GM18870 (cell line): ENCODE measurements around the gene GABRA1.

ENCODE experiments used
- ATAC-seq: cut with Tn5 transposase; IDR thresholded peaks from one replicate; pipeline ENCODE4 v1.9.1; 2021; ENCODE audit warnings: moderate library complexity; ENCODE audit not compliant: unreplicated experiment

Gene GABRA1

DNA sequence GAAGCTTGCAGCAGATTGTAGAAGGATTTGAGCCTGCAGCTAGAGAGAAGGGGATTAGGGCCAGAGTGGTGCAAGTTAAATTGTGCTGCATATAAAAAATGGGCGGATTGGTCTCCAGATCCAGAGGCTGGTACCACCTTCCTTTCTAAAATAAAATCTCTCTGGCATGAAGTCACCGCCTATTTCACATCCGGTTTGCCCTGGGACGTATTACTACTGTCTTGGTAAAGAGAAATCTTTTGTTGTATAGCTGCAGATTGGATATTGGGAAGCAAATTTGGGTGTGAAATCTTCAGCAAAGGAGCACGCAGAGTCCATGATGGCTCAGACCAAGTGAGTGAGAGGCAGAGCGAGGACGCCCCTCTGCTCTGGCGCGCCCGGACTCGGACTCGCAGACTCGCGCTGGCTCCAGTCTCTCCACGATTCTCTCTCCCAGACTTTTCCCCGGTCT is at the start of gene GABRA1:
GABRA1 (plus strand) TSS at position 180 of the 451 bp plus-strand sequence. CDS start 2,691 bp downstream, outside the sequence.
- no peak for ATAC-seq

DNA sequence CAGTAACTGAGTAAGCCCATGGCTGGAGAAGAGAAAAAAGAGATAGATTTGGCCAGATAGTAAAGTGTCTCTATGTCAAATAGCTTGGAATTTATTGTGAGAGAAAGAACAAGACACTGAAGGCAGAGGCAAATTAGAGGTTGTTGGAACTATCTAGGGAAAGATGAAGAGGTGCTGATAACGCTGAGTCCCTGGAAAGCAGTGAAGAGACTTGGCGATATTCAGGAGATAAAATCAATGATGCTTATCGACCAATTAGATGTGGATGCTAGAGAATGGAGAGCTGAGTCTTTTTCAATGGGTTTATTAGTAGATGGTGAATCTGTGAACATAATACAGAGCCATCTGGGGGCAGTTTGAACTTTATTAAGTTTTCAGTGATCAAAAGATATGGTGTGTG is 48.6 kb upstream of the GABRA1 start:
- ATAC-seq: no peak

DNA sequence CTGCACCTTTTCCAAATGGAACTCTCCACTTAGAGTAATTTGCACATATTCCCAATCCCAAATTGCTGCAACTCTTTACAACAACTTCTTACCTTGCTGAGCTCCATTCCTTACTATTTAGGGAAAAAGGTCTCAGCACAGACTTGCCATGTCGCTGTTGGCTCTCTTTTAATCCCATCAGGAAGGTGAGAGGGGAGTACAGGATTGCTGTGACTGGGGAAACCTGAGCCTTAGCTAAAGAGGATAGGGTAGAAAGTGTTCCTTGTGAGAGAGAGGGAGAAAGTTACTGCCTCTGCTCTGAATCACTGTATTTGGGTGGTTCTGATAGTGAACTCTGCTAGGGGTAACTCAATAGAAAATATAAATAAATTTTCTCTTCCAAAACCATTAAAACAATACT is 43.7 kb upstream of the GABRA1 start:
- no peak for ATAC-seq

DNA sequence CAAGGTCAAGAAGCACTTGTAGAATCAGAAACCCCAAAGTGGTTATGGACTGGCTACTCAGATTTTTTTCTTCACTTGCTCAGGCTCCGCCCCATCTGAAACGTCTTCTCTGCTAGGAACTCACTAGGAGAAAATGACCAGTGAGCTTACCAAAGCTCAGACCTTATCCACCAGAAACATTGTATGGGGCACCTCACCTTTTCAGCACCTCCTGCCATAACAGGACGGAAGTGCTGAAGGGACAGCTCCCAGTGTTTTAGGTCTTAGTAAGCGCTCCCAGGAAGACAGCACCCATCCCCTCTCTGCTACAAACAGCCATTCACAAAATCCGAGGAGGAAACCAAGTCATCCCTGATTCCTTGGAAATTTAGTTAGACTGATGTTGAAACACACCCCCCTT is 1.2 kb upstream of the GABRA1 start:
- no peak for ATAC-seq

DNA sequence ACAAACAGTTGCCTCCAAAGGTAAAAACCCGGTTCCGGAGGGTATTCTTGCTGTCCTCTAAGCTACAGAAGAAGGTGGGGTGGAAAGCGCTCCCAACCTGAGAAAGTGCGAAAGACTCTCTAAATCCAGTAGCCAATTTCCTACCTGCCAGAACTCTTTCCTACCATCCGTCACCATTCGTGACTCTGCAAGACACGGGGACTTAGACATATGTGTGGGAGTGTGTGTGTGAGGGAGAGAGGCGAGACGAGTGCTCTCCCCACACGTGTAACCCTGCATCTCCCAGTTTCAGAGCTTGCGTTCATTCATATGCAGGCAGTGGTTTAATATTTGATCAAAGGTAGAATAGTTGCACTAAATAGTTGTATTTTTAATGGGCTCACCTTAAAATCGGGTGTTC is 473 bp upstream of the GABRA1 start:
- ATAC-seq: no peak

DNA sequence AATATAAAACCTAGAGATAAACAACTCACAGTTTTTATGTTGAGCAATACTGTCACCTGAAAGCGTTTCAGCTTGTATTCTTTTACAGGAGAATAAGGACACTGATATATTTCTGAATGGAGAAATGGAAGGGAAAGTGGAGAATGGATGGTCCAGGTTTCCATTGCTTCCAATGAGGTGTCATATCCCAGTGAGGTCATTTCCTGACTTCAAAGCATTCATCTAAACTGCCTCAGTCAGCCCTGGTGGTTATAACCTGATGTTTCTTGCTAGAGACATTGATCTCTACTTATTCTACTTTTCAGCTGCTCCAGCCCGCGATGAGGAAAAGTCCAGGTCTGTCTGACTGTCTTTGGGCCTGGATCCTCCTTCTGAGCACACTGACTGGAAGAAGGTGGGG is 2.6 kb downstream of the GABRA1 start:
- ATAC-seq: no peak

DNA sequence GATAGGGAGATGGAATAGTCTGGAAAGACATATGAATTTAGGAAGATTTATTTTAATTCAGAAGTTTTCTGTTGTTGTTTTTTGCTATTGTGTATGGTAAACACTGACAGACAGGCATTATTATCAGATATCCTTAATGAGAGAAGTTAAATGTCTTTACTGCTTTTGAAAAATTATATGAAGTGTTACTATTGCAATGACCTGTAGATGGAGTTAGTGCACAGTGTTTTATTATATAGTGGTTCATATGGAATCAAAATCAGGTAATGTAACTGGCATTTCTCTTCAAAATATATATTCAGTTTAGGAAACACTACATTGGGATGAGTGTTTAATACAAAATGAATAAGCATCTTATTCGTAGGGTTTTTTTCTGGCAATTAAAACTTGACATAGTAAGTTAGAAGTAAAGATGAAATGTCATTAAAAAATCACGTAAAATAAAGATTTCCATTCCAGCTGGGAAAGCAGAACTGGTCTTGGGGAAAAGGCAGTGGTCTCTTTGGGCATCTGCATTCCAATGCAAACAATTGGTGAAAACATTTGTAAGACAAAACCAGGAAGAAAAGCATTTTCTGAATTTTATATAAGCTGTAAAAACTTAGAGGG is 3.9 kb downstream of the GABRA1 start:
- ATAC-seq: no peak

DNA sequence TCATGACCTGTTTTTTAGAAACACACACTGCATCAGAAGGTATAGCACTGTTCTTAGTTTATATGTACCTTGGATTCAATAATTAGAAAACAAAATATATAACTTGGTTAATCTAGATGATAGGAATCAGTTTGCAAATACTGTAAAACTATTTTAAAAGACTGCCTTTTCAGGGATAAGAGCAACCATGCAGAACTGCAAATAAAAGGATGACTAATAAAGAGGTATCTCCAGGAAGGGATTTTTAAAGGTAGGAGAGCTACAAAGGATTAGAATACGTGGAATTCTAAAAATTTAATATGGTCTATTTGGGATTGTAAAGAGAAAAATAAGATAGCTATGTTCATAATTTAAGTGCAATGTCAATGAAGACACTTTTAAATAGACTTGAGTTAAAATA is 9.4 kb downstream of the GABRA1 start:
- no peak for ATAC-seq

DNA sequence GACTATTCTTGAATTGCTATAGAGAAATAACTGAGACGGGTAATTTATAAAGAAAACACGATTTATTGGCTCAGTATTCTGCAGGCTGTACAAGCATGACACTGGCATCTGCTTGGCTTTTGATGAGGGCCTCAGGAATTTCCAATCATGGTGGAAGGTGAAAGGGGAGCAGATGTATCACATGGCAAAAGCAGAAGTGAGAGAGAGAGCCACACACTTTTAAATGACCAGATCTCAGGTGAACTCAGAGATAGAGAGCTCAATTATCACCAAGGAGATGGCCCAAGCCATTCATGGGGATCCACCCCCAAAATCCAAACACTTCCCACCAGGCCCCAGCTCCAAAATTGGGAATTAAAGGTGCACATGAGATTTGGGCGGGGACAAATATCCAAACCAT is 15.3 kb downstream of the GABRA1 start:
- no peak for ATAC-seq

DNA sequence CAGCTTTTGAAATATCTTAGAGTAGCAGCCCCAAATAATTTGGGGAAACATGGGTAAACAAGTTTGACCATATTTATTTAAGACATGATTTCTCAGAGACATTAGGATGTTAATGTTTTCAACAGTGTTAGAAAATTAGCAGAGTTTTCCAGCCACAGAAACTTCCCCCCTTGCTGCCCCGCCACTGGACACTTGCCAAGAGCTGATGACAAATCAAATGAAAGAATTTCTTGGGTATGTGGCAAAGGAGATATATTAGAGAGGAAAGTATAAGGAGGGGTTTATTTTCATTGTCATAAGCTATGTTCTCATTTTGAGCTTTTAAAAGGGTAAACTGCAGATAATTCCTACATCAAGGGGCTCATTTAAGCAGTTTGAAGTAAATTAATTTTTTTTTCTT is 15.9 kb downstream of the GABRA1 start:
- ATAC-seq: no peak

DNA sequence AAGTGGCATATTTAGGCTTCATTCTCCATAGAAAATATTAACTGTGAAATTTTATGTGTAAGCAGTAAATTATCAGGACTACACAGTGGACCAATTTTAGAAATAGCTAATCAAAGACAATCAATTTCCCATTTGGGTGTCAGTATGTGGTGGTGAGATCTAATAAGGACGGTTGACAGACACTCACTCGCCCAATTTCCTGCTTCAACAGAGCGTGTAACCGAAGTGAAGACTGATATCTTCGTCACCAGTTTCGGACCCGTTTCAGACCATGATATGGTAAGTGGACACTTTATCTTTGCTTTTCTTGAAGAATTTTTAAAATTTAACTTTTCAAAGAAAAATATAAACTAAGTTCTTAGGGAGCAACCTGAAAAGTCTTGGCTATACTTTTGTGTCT is 17.6 kb downstream of the GABRA1 start:
- ATAC-seq: no peak

DNA sequence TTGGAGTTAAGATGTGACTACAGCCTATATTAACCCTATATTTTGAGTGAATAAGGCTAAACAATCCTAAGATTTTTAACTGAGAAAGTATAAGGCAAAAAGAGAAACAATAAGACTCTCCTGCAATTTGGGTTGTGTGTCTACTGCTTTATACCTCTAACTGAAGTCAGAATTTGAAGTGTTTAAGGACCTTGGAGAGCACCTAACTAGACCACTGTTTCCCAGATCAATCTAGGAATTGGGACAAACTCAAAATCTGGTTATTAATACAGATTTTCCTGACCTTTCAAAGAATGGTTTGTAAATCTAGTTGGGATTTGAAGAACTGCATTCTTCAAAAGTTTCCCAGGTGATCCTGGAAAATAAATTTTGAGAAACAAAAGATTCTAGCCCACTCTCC is 42.1 kb downstream of the GABRA1 start:
- ATAC-seq: no peak

DNA sequence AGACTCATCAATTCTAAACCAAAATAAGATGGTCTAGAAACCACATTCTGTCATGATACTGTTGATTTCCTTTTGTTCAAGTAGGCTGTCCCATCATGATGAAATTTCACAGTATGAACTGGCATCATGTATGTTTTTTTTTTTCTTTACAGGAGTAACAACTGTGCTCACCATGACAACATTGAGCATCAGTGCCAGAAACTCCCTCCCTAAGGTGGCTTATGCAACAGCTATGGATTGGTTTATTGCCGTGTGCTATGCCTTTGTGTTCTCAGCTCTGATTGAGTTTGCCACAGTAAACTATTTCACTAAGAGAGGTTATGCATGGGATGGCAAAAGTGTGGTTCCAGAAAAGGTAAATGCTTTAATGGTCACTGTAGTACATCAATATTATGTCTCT is 47.6 kb downstream of the GABRA1 start:
- no peak for ATAC-seq

DNA sequence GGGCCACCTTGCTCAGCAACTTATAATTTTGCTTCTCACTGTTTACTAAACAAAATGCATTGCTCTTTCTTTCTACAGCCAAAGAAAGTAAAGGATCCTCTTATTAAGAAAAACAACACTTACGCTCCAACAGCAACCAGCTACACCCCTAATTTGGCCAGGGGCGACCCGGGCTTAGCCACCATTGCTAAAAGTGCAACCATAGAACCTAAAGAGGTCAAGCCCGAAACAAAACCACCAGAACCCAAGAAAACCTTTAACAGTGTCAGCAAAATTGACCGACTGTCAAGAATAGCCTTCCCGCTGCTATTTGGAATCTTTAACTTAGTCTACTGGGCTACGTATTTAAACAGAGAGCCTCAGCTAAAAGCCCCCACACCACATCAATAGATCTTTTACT is 49.1 kb downstream of the GABRA1 start:
- ATAC-seq: no peak

DNA sequence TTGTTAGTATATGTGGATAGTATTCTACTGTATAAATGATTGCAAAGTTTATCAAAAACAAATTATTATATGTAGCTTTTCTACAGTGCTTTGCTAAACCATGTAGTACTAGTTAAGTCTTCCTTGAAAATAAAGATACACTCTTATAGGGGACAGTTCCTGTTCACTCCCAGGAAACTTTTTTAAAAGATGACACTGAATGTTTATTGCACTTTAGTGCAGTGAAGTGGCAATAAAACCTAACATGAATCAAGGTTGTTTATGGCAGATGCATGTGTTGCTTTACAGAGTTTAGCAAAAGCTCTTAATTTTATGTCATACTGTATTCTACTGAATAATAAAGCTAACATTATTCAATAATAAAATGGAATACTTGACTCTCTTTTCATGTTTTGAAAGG is 51.7 kb downstream of the GABRA1 start:
- ATAC-seq: no peak

DNA sequence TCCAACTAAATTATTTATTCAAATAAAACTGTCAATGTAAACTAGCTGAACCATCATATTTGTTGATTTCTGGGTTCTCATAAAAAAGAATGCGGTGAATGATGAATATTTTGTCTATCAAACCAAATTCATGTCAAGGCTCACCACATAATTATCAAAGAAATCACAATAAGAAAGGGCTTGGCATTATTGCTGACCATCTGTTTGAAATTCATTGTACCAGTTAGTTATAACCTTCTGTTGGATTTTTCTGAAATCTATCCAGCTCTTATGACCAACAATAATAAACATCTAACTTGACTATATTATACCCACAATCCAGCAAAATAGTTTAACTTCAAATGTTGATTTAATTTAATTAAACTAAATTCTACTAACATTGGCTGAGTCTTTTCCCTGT is 53.1 kb downstream of the GABRA1 start:
- no peak for ATAC-seq

DNA sequence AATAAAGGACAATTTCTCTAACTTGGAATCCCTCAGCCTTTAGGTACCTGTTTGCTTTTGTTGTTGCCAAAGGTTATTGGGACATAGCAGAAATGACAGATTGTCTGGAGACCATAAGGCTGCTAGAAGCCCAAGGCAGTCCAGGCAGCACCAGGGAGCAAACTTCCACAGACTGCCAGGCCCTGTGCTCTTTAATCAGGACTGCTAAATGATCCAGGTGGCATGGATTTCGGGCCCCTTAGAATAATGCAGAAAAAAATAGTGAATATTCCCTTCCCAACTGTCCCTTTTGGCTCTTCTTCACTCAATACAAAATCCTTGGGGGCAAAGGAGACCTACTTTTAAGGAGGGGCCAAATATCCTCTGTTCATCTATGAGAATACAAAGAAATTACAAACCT is 73.9 kb downstream of the GABRA1 start:
- no peak for ATAC-seq

DNA sequence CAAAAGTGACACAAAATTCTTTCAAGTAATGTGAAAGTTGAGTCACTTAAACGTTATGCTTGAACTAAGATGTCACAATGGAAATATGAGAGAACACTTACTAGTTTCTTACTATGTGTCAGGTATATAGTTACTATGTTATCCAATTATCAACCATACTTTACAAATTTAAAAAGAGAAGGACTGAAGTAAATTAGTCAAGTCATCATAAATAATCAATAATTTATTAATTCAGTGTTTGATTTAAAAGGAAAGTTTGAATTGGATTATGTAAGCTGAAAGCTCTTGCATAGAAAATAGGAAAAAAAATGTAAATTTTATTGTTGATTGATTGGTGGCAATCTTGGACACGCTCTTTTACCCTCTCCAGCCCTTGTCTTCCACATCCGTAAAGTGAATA is 76.3 kb downstream of the GABRA1 start:
- no peak for ATAC-seq

DNA sequence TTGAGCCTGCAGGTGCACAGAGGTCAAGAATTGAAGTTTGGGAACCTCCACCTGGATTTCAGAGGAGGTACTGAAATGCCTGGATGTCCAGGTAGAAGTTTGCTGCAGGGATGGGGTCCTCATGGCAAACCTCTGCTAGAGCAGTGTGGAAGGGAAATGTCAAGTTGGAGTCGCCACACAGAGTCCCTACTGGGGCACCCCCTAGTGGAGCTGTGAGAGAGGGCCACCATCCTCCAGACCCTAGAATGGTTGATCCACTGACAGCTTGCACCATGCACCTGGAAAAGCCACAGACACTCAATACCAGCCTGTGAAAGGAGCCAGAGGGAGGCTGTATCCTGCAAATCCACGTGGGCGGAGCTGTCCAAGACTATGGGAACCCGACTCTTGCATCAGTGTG is 78.0 kb downstream of the GABRA1 start:
- ATAC-seq: no peak

DNA sequence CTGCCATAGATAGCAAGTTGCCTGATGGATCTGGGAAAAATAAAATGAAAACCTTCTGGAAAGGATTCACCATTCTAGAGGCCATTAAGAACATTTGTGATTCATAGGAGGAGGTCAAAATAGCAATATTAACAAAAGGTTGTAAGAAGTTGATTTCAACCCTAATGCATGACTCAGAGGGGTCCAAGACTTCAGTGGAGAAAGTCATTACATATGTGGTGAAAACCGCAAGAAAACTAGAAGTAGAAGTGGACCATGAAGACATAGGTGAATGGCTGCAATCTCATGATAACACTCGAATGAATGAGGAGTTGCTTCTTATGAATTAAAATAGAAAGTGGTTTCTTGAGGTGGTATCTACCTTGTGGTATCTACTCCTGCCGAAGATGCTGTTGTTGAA is 86.6 kb downstream of the GABRA1 start:
- ATAC-seq: no peak

DNA sequence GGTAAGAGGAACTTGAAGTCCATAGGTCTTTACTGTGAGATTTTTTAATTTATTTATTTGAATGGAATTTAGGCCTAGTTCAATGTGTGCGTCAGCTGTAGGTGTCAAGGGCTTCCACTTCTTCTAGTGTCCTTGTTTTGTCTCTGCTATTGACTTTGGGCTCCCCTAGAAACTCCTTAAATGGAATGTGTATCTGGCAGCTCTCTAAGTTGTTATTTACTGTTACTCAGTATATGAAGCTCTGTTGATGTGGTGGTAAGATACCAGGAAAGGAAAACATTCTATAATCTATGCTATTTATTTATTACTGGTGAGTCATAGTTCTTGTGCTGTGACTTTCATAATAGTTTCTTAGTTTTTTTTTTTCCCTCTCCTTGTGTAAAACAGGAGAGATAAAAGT is 97.1 kb downstream of the GABRA1 start:
- ATAC-seq: no peak

DNA sequence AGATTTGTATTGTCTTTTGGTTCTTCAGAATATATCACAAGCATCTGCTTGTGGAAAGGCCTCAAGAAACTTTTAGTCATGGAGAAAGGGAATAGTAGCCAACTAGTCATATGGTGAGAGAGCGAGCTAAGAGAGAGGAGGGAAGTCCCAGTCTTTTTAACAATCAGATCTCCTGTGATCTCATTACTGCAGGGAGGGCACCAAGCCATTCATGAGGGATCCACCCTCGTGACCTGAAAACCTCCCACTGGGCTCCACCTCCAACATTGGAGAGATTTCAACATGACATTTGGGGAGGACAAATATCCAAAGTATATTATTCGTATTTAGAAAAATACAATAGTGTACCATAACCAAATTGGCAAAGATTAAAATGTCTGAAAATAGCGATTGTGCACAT is 99.0 kb downstream of the GABRA1 start:
- no peak for ATAC-seq
